Activated T-cell treated with anti-CD3 and anti-CD28 coated beads for 1 hour (primary cell): ENCODE measurements around the gene NDOR1.

Experiments
- DNase-seq: peaks from one replicate; pipeline ENCODE4 v3.0.0-alpha.2; 2020; ENCODE audit warnings: low read depth

NDOR1 gene

GRCh38 chr9:137199411-137200121, 5.9 kb upstream of the NDOR1 start:
- no peak for DNase-seq

DNA sequence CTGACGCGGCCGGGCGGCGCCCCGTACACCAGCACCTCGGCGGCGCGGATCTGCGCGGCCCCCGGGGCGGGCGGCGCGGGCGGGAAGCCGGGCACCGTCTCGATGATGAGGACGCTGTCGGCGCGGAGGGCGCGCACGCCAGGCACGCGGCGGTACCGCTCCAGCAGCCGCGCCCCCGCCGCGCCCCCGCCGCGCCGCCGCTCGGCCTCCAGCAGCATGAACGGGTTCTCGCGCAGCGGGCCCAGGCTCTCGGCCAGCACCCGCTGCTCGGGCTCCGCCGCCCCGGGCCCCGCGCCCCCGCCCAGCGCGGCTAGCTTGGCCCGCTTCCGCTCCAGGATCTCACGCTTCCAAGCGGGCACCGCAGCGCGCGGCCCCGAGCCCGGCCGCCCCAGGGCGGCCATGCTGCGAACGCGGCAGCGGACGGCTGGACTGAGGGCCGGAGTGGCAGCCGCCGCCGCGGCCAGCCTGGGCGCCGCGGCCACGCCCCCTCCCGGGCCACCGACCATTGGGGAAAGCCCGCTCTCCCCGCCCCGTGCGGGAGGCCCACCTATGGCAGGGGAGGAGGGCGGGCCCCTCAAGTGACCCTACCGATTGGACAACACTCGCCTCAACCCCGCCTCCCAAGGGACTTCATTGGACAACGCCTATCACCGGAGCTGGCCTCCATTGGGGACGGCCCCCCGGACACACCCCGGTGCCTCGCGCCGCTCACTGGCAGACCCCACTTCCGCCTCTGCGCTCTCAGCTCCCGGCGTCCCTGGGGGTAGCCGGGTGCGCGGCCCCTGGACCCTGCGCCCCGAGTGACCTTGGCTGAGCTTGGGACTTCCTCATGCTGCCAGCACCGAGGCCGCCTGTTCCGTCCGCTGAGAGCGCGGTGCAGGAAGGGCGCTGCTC, 4.9 kb upstream of the NDOR1 start, which contains the start of gene TPRN:
TSS of gene TPRN (minus strand) at position 431 of the 894 bp plus-strand sequence. CDS start at position 401, 30 bp downstream.
- peak; percentile 97 for DNase-seq

GRCh38 chr9:137201205-137201868, 4.2 kb upstream of the NDOR1 start:
- DNase-seq: no peak

DNA sequence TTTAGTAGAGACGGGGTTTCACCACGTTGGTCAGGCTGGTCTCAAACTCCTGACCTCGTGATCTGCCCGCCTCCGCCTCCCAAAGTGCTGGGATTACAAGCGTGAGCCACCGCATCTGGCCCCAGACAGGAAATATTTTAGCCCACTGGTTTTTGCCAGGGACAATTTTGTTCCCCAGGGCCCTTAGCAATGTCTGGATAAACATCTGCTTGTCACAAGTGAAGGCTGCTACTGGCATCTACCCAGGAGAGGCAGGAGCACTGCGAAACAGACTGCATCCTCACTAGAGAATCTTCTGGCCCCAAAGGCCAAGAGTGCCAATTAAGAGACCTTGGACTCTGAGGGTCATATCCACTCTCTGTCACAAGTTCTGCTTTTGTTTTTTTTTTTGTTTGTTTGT, 2.5 kb upstream of the NDOR1 start:
- DNase-seq: no peak

DNA sequence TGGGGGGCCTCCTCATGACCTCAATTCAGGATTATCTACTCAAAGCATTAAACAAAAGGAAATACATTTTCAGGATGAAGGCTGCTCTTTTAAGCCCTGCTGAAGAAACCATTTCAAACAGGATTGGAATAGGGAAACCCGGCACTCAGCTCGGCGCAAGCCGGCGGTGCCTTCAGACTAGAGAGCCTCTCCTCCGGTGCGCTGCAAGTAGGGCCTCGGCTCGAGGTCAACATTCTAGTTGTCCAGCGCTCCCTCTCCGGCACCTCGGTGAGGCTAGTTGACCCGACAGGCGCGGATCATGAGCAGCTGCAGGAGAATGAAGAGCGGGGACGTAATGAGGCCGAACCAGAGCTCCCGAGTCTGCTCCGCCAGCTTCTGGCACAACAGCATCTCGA, 772 bp upstream of the NDOR1 start:
- DNase-seq: no peak

- DNase-seq: no peak
Measured at GRCh38 chr9:137206602-137207001, 1.1 kb downstream of the NDOR1 start.

- DNase-seq: no peak
Measured at GRCh38 chr9:137211532-137211931, 6.0 kb downstream of the NDOR1 start.

- DNase-seq: no peak
Measured at GRCh38 chr9:137212520-137212919, 7.0 kb downstream of the NDOR1 start.

- no peak for DNase-seq
Measured at GRCh38 chr9:137213160-137214060, 7.9 kb downstream of the NDOR1 start.

- DNase-seq: no peak
Measured at GRCh38 chr9:137214620-137215019, 9.1 kb downstream of the NDOR1 start.

GRCh38 chr9:137215196-137215986, 9.9 kb downstream of the NDOR1 start:
- DNase-seq: no peak

DNA sequence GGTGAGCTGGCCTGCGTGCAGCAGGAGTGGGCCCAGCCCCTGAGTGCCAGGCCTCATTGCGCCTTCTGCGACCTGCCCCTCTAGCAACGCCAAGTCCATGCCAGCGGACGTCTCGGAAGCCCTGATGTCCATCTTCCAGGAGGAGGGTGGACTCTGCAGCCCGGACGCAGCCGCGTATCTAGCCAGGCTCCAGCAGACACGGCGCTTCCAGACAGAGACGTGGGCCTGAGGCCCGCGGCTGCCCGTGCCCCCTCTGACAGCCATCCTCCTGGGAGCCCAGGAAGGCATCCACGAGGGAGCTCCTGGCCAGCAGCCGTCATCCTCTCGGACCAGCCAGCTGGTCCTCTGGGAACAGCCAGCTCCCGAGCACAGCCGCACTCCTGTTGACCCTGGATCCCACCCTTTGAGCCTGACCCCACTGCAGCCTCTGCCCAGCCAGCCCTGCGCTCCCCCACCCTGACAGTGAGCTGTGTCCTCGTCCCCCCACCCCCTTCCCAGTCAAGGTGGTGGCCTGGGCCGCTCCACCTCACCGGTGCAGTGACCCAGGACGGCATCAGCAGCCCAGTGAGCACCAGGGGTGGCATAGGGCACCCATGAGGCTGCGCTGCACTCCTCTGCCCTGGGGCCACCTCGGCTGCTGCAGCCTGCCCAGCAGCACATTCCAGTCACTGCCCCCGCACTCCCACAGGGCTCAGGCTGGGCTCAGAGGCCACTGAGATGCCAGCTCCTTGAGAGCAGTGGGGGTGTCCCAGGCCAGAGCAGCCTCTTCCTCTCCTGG, 10.9 kb downstream of the NDOR1 start:
- DNase-seq: no peak

- no peak for DNase-seq
Measured at GRCh38 chr9:137217276-137218211, 12.0 kb downstream of the NDOR1 start.

DNA sequence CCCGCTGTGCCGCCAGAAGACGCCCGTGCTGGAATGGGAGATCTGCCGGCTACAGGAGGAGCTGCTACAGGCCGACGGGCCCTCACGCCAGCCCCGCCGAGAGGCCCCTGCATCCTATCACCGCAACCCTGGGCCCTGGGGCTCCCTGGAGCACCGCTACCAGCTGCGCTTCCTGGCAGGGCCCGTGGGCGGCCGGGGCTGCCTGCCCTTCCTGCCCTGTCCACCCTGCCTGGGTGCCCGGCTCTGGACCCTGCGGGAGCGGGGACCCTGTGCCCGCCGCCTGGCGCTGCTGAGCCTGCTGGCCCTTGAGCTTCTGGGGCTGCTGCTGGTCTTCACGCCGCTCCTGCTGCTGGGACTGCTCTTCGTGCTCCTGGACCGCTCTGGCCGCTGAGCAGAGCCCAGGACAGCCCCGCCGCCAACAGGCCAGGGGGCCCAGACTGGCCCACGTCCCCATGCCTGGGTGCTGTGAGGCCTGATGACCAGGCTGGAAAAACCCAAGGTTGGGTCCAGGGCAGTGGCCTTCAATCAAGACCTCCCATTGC, 12.8 kb downstream of the NDOR1 start:
- DNase-seq: no peak

DNA sequence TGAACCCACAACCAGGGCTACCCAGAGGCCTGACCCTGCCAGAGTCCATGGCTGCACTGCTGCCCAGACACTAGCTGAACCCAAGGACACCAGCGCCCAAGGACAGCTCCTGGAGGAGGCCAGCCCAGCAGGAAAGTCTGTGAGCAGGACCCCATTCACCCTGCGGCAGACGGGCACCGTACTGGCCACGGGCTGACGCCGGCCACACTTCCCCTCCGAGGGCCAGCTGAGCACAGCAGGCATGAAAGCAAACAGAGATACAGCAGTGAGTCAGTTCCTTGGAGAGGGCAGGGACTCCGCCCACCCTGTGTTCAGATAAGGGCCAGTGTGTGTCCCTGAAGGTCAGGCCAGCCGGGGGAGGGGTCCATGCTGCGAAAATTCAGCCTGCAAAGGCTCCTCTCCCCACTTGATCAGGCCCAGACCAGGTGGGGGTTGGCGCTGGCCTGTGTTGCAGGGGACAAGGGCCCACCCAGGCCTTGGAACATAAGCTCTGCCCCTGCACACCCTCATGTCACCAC, 13.3 kb downstream of the NDOR1 start:
- no peak for DNase-seq

GRCh38 chr9:137219757-137220316, 14.3 kb downstream of the NDOR1 start:
- no peak for DNase-seq

- no peak for DNase-seq
Measured at GRCh38 chr9:137220317-137221094, 15.0 kb downstream of the NDOR1 start.
